ENCODE data around the gene COL4A2.

The COL4A2 gene

DNA sequence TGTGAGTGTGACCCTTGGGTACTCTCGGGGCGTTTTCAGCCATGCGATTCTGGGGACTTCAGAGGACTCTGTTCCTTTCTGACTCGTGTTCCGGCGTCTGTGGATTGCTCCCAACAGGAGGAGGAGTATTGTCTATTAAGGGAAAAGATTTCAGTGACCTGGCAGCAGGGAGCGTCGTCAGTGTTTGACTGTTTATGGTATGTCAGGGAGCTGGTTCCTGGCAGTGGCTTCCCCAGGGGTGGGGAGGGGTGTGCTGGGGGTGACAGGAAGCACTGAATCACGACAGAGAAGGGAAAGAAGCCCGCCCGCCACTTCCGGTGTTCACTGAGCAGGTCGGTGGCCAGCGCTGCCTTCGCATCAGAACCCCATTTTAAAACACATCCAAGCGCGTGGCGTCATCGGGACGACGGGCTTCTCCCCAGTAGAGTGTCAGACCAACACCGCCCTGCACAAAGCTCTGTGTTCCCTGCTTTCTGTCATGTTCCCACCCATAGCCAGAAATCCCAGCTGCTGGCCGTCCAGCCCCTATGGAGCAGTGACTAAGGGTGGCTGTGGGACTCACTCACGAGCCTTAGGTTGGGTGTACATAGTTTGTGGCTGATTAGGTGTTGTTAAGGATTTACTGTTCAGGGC lies 33.8 kb downstream of the COL4A2 start:
- Histone ChIP-seq H3K27ac (ENCODE audit: low read length) (no peak overlapping the region), H3K9ac (ENCODE audit: low read length) (no peak overlapping the region), H3K27me3 (replicated peaks; ENCODE audit: insufficient read depth, low read length) (no peaks in the 10 kb centered on the region), H4K20me1 (ENCODE audit: insufficient read depth, low read length) (no peaks in the 10 kb centered on the region), H3K36me3 (replicated peaks; ENCODE audit: insufficient read depth, low read length) (no peaks in the 10 kb centered on the region), H3K9me3 (replicated peaks; ENCODE audit: insufficient read depth, low read length) (no peaks in the 10 kb centered on the region), H3K79me2 (ENCODE audit: low read length) (no peaks in the 10 kb centered on the region), H3K4me3 (ENCODE audit: low read length) (no peak overlapping the region), H3K9me2 (replicated peaks; ENCODE audit: insufficient read depth, low read length) (no peaks in the 10 kb centered on the region), H3K4me1 (ENCODE audit: low read length) (no peaks in the 10 kb centered on the region), H2AFZ (ENCODE audit: low read length) (0 out of 2 replicates have a peak overlapping the region, but pooled peaks have one; percentile 15), H3F3A (ENCODE audit: insufficient read depth, low read length) (no peaks in the 10 kb centered on the region), H3K4me2 (ENCODE audit: low read depth, low read length) (no peak overlapping the region)
- DNase-seq: no peak
- TF ChIP-seq EZH2 (optimal IDR thresholded peaks at IDR 0.05; ENCODE audit: low read depth, low read length): no peak
- TF ChIP-seq, protein P1, sequence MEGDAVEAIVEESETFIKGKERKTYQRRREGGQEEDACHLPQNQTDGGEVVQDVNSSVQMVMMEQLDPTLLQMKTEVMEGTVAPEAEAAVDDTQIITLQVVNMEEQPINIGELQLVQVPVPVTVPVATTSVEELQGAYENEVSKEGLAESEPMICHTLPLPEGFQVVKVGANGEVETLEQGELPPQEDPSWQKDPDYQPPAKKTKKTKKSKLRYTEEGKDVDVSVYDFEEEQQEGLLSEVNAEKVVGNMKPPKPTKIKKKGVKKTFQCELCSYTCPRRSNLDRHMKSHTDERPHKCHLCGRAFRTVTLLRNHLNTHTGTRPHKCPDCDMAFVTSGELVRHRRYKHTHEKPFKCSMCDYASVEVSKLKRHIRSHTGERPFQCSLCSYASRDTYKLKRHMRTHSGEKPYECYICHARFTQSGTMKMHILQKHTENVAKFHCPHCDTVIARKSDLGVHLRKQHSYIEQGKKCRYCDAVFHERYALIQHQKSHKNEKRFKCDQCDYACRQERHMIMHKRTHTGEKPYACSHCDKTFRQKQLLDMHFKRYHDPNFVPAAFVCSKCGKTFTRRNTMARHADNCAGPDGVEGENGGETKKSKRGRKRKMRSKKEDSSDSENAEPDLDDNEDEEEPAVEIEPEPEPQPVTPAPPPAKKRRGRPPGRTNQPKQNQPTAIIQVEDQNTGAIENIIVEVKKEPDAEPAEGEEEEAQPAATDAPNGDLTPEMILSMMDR (IDR thresholded peaks at IDR 0.05; ENCODE audit: low read length): no peak
- no peak for TF ChIP-seq EZH2phosphoT487 (IDR thresholded peaks at IDR 0.05; ENCODE audit: low read length)

DNA sequence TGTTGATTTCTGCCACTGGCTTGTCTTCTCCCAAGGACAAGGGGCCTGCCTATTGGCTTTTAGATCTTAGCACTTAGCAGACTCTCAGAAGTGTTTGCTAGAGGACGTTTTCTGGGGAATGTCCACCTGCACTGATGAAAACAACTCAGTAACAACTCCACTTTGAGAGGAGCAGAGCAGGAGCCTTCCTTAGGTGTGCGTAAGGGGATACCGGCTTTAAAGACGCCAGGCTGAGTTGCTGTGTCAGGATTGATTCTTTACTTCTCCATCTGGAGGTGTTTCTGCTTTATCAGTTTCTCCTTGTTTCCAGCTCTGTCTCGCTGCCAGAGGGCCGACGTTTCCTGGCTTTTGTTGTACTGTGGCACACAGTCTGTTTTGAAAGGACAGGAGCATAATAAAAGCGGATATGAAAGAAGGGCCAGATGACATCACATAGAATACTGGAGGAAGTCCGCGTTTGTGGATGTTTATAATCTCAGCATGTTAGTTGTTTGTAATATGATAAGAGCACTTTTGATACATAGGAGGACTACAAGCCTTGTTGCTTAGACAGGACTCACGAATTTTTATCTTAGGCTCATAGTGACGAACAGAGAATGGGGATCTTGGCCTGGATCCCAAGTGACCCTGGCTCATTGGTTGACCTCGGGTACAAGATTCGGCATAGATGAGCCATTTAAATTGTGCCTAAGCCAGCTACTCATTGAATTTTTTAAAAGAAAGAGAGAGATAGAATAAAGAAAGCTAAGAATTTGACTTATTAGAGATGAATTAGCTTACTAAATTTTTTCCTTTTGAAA lies 34.6 kb downstream of the COL4A2 start:
- H3K4me2 ChIP-seq (ENCODE audit: low read depth, low read length): no peak overlapping the region
- no peak overlapping the region for H3K4me3 ChIP-seq (ENCODE audit: low read length)
- no peaks in the 10 kb centered on the region for H4K20me1 ChIP-seq (ENCODE audit: insufficient read depth, low read length)
- no peaks in the 10 kb centered on the region for H3K36me3 ChIP-seq (replicated peaks; ENCODE audit: insufficient read depth, low read length)
- TF ChIP-seq, protein P1 (IDR thresholded peaks at IDR 0.05; ENCODE audit: low read length): no peak
- no peak for TF ChIP-seq EZH2phosphoT487 (IDR thresholded peaks at IDR 0.05; ENCODE audit: low read length)
- H3K27me3 ChIP-seq (replicated peaks; ENCODE audit: insufficient read depth, low read length): no peaks in the 10 kb centered on the region
- no peaks in the 10 kb centered on the region for H3K79me2 ChIP-seq (ENCODE audit: low read length)
- H3K9ac ChIP-seq (ENCODE audit: low read length): no peak overlapping the region
- H2AFZ ChIP-seq (ENCODE audit: low read length): 0 out of 2 replicates have a peak overlapping the region, but pooled peaks have one; percentile 15
- DNase-seq: no peak
- H3K4me1 ChIP-seq (ENCODE audit: low read length): no peaks in the 10 kb centered on the region
- H3K9me2 ChIP-seq (replicated peaks; ENCODE audit: insufficient read depth, low read length): no peaks in the 10 kb centered on the region
- no peaks in the 10 kb centered on the region for H3F3A ChIP-seq (ENCODE audit: insufficient read depth, low read length)
- no peaks in the 10 kb centered on the region for H3K9me3 ChIP-seq (replicated peaks; ENCODE audit: insufficient read depth, low read length)
- no peak overlapping the region for H3K27ac ChIP-seq (ENCODE audit: low read length)

DNA sequence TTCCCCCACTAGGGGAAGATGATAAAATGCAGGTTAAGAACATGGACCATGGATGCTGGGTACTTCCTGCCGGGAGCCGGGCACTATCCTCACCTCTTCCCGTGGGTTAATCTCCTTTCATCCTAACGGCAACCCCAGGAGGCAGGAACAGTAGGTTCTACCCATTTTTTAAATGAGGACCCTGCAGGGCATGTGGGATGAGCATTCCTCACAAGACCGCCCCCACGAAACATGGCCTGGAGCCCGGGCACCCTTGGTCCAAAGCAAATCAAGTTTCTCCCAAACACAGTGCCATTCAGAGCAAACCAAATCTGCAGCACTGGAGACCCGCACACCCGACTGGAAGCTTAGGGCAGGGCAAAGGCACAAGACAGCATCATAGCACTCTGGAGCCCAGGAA lies 35.4 kb downstream of the COL4A2 start:
- Histone ChIP-seq H3F3A (ENCODE audit: insufficient read depth, low read length) (no peaks in the 10 kb centered on the region), H3K9me3 (replicated peaks; ENCODE audit: insufficient read depth, low read length) (no peaks in the 10 kb centered on the region), H4K20me1 (ENCODE audit: insufficient read depth, low read length) (no peaks in the 10 kb centered on the region), H3K4me1 (ENCODE audit: low read length) (no peaks in the 10 kb centered on the region), H3K9me2 (replicated peaks; ENCODE audit: insufficient read depth, low read length) (no peaks in the 10 kb centered on the region), H3K4me2 (ENCODE audit: low read depth, low read length) (no peak overlapping the region), H3K79me2 (ENCODE audit: low read length) (no peaks in the 10 kb centered on the region), H3K27ac (ENCODE audit: low read length) (no peak overlapping the region), H3K9ac (ENCODE audit: low read length) (no peak overlapping the region), H3K27me3 (replicated peaks; ENCODE audit: insufficient read depth, low read length) (no peaks in the 10 kb centered on the region), H2AFZ (ENCODE audit: low read length) (no peak overlapping the region), H3K4me3 (ENCODE audit: low read length) (no peak overlapping the region), H3K36me3 (replicated peaks; ENCODE audit: insufficient read depth, low read length) (no peaks in the 10 kb centered on the region)
- no peak for DNase-seq
- TF ChIP-seq, protein P1 (IDR thresholded peaks at IDR 0.05; ENCODE audit: low read length): no peak
- TF ChIP-seq EZH2 (optimal IDR thresholded peaks at IDR 0.05; ENCODE audit: low read depth, low read length) (no peak), EZH2phosphoT487 (IDR thresholded peaks at IDR 0.05; ENCODE audit: low read length) (no peak)

Data from MM.1S (cell line).